SHP77 (cell line): ENCODE measurements around the gene LEFTY1.

ENCODE experiments used
- DNase-seq, 2 experiments: peaks; one replicate each; lab custom pipeline; 2025; lab: John Stamatoyannopoulos, UW

The LEFTY1 gene

GRCh38 chr1:225915538-225915991 lies 26.6 kb upstream of the LEFTY1 start:
- DNase-seq: no peak

- no peak for DNase-seq
Observed at GRCh38 chr1:225914947-225915346, 26.0 kb upstream of the LEFTY1 start.

GRCh38 chr1:225914391-225914790 lies 25.4 kb upstream of the LEFTY1 start:
- no peak for DNase-seq

GRCh38 chr1:225911191-225912130 lies 22.5 kb upstream of the LEFTY1 start:
- DNase-seq: peak in 1 of 2 experiments; percentile 21

- DNase-seq: no peak
Observed at GRCh38 chr1:225909477-225909876, 20.5 kb upstream of the LEFTY1 start.

GRCh38 chr1:225908773-225909172 lies 19.8 kb upstream of the LEFTY1 start:
- DNase-seq: no peak

- no peak for DNase-seq
Observed at GRCh38 chr1:225908013-225908640, 19.2 kb upstream of the LEFTY1 start.

GRCh38 chr1:225907341-225907740 lies 18.4 kb upstream of the LEFTY1 start:
- no peak for DNase-seq

GRCh38 chr1:225906467-225906866 lies 17.5 kb upstream of the LEFTY1 start:
- no peak for DNase-seq

GRCh38 chr1:225903623-225904022 lies 14.7 kb upstream of the LEFTY1 start:
- DNase-seq: no peak

GRCh38 chr1:225899044-225899925 lies 10.3 kb upstream of the LEFTY1 start:
- DNase-seq: no peak

- no peak for DNase-seq
Observed at GRCh38 chr1:225897595-225898514, 8.9 kb upstream of the LEFTY1 start.

- DNase-seq: peak in 1 of 2 experiments; percentile 17
Observed at GRCh38 chr1:225896937-225897549, 8.1 kb upstream of the LEFTY1 start.

GRCh38 chr1:225896494-225896893 lies 7.5 kb upstream of the LEFTY1 start:
- no peak for DNase-seq

- no peak for DNase-seq
Observed at GRCh38 chr1:225892307-225892706, 3.4 kb upstream of the LEFTY1 start.

- no peak for DNase-seq
Observed at GRCh38 chr1:225891229-225891972, 2.5 kb upstream of the LEFTY1 start.

GRCh38 chr1:225890346-225891228 lies 1.6 kb upstream of the LEFTY1 start:
- no peak for DNase-seq

GRCh38 chr1:225889743-225890142 lies 797 bp upstream of the LEFTY1 start:
- no peak for DNase-seq
